Measurements from ENCODE around the gene MRPL45. TPM values are rescaled to one million over a fixed set of nuclear protein-coding genes. Genes with fewer than 3 reads are reported as not detected.

MRPL45 gene
- total RNA-seq, 2 donors from 2014 or later: 23.0 to 26.9 TPM

DNA sequence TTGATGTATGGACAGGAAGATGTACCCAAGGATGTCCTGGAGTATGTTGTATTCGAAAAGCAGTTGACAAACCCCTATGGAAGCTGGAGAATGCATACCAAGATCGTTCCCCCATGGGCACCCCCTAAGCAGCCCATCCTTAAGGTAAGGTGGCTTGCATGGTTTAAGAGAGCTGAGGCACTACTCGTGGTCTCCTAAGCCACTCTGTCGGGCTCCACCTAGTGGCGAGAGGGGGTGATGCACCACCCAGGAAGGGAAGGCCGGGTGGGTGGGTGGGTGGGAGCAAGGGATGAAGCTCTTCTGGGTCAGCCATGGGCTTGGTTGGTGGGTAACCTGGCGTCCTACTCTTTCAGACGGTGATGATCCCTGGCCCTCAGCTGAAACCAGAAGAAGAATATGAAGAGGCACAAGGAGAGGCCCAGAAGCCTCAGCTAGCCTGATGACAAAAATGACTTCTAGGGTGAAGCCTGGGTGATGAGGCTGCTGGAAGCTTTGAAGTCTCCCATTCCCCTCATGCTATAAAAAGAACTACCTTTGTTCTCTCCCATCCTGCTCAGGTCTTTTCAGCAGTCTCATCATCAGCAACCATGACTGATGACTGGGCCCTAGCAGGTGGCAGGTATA lies 25.3 kb downstream of the MRPL45 start:
- Histone ChIP-seq H3K4me1 (peaks cover 0 to 4% of the 10 kb centered on the region in 2 donors), H3K36me3 (peaks cover 12% of the 10 kb centered on the region), H3K4me3 (no peak overlapping the region), H3K27ac (no peak overlapping the region), H3K9me3 (no peaks in the 10 kb centered on the region), H3K27me3 (no peaks in the 10 kb centered on the region)
- TF ChIP-seq, protein P1, sequence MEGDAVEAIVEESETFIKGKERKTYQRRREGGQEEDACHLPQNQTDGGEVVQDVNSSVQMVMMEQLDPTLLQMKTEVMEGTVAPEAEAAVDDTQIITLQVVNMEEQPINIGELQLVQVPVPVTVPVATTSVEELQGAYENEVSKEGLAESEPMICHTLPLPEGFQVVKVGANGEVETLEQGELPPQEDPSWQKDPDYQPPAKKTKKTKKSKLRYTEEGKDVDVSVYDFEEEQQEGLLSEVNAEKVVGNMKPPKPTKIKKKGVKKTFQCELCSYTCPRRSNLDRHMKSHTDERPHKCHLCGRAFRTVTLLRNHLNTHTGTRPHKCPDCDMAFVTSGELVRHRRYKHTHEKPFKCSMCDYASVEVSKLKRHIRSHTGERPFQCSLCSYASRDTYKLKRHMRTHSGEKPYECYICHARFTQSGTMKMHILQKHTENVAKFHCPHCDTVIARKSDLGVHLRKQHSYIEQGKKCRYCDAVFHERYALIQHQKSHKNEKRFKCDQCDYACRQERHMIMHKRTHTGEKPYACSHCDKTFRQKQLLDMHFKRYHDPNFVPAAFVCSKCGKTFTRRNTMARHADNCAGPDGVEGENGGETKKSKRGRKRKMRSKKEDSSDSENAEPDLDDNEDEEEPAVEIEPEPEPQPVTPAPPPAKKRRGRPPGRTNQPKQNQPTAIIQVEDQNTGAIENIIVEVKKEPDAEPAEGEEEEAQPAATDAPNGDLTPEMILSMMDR (IDR thresholded peaks at IDR 0.05): peak; percentile 86 to 88
- DNase-seq (ENCODE audit: low spot score): peak; percentile 66

GRCh38 chr17:38322897-38323296 lies 25.9 kb downstream of the MRPL45 start:
- no peaks in the 10 kb centered on the region for H3K9me3 ChIP-seq
- H3K27me3 ChIP-seq: no peaks in the 10 kb centered on the region
- no peak overlapping the region for H3K4me3 ChIP-seq
- no peak overlapping the region for H3K27ac ChIP-seq
- TF ChIP-seq, protein P1 (IDR thresholded peaks at IDR 0.05): no peak
- H3K36me3 ChIP-seq: peaks cover 12% of the 10 kb centered on the region
- peaks cover 0 to 7% of the 10 kb centered on the region in 2 donors for H3K4me1 ChIP-seq
- no peak for DNase-seq (ENCODE audit: low spot score)

DNA sequence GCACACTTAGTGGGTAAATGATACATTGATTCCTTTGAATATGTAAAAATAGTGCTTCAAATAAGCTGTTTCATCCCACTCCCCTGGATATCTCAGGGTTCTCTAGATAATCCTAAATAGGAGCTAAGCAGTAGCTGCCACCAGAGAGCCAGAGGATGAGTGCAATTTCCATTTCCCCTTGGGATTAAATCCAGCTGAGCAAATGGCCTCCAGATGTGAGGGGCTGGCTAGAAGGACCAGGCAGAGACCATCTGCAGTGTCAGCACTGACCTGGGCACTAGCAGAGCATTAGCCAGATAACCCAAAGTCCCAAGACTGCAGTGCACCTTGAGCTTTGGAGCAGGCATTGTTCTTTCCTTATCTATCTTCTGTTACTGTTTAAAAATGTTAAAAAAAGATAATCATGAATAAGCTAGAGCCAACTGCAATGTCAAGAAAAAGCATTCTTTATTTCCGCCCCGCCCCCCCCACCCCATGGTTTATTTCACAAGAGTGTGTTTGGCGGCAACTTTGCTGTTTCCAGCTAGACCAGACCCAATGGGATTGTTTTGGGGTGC lies 27.3 kb downstream of the MRPL45 start:
- no peak overlapping the region for H3K4me3 ChIP-seq
- no peaks in the 10 kb centered on the region for H3K9me3 ChIP-seq
- peaks cover 12% of the 10 kb centered on the region for H3K36me3 ChIP-seq
- H3K27me3 ChIP-seq: no peaks in the 10 kb centered on the region
- TF ChIP-seq, protein P1 (IDR thresholded peaks at IDR 0.05): no peak
- DNase-seq (ENCODE audit: low spot score): no peak
- H3K27ac ChIP-seq: no peak overlapping the region
- H3K4me1 ChIP-seq: peaks cover 0 to 7% of the 10 kb centered on the region in 2 donors

GRCh38 chr17:38324772-38325171 lies 27.8 kb downstream of the MRPL45 start:
- no peak overlapping the region for H3K4me3 ChIP-seq
- H3K27me3 ChIP-seq: no peaks in the 10 kb centered on the region
- peaks cover 0 to 7% of the 10 kb centered on the region in 2 donors for H3K4me1 ChIP-seq
- TF ChIP-seq, protein P1 (IDR thresholded peaks at IDR 0.05): no peak
- peaks cover 12% of the 10 kb centered on the region for H3K36me3 ChIP-seq
- no peaks in the 10 kb centered on the region for H3K9me3 ChIP-seq
- no peak for DNase-seq (ENCODE audit: low spot score)
- no peak overlapping the region for H3K27ac ChIP-seq

DNA sequence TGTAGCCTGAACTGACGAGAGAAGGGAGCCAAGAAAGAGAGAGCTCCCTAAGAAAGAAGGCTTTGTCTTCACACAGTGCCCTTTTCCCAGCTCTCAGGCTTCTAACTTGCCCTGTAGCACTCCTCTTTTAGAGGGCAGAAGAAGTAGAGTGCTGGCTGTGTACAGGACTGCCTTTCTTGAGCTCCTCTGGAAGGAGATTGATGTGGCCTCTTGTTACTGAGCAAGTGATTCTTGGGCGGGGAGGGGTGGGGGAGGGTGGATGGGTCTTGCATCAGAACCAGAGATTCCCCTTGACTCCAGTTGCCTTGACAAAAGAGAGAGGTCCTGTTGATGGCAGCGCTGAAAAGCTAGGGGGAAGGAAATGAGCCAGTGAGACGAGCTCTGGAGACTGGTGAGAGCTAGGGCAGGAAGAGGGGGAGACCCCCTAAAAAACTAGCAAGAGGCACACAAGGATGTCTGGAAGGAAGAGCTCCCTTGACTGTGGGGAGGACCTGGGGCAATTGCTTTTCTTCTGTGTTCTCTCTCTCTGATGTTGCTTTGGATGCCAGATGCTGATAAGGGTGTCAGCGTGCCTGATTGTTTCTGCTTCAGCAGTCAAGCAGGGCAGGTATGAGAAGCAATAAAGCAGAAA lies 28.4 kb downstream of the MRPL45 start:
- no peaks in the 10 kb centered on the region for H3K27me3 ChIP-seq
- H3K9me3 ChIP-seq: no peaks in the 10 kb centered on the region
- H3K27ac ChIP-seq: no peak overlapping the region
- H3K4me1 ChIP-seq: peaks cover 0 to 7% of the 10 kb centered on the region in 2 donors
- TF ChIP-seq, protein P1 (IDR thresholded peaks at IDR 0.05): no peak
- no peak for DNase-seq (ENCODE audit: low spot score)
- H3K4me3 ChIP-seq: no peak overlapping the region
- peaks cover 12% of the 10 kb centered on the region for H3K36me3 ChIP-seq

Data from right atrium auricular region (tissue), 2 donors.